ENCODE measurements around the gene NAE1. TPM values are rescaled to one million over a fixed set of nuclear protein-coding genes. Genes with fewer than 3 reads are reported as not detected.

NAE1 gene
- total and polyA plus RNA-seq, 9 donors: 38.3 to 63.7 (median 46.7) TPM

DNA sequence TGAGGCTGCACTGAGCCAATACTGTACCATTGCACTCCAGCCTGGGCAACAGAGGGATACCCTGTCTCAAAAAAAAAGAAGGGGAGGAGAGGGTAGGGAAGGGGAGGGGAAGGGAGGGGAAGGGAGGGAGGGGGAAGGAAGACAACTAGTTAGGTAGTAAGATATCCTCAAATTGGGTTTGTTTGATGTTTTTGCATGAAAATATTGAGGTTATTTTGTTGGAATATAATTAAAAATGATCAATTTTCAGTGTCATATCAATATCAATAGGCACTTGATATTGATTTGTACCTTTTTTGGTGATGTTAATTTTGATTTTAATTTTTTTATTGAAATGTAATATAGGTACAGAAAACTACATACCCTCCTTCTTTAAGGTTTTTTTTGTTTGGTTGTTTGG, 32.9 kb upstream of the NAE1 start:
- no peak overlapping the region for H3K27ac ChIP-seq
- TF ChIP-seq, protein P1, sequence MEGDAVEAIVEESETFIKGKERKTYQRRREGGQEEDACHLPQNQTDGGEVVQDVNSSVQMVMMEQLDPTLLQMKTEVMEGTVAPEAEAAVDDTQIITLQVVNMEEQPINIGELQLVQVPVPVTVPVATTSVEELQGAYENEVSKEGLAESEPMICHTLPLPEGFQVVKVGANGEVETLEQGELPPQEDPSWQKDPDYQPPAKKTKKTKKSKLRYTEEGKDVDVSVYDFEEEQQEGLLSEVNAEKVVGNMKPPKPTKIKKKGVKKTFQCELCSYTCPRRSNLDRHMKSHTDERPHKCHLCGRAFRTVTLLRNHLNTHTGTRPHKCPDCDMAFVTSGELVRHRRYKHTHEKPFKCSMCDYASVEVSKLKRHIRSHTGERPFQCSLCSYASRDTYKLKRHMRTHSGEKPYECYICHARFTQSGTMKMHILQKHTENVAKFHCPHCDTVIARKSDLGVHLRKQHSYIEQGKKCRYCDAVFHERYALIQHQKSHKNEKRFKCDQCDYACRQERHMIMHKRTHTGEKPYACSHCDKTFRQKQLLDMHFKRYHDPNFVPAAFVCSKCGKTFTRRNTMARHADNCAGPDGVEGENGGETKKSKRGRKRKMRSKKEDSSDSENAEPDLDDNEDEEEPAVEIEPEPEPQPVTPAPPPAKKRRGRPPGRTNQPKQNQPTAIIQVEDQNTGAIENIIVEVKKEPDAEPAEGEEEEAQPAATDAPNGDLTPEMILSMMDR (IDR thresholded peaks at IDR 0.05): no peak
- no peak for TF ChIP-seq EP300 (IDR thresholded peaks at IDR 0.05)
- H3K27me3 ChIP-seq: no peaks in the 10 kb centered on the region
- no peaks in the 10 kb centered on the region for H3K36me3 ChIP-seq
- DNase-seq: no peak
- intact Hi-C loops (cut with DNase I): loop anchor here in 3 of 4 donors (10.0 kb wide), 3 partner anchors 139 to 459 kb away; partner anchors contain the start of gene CMTM3 (in 1 of the 3)
- H3K4me1 ChIP-seq (ENCODE audit: insufficient read depth): no peaks in the 10 kb centered on the region
- no peaks in the 10 kb centered on the region for H3K9me3 ChIP-seq
- no peak overlapping the region for H3K4me3 ChIP-seq

DNA sequence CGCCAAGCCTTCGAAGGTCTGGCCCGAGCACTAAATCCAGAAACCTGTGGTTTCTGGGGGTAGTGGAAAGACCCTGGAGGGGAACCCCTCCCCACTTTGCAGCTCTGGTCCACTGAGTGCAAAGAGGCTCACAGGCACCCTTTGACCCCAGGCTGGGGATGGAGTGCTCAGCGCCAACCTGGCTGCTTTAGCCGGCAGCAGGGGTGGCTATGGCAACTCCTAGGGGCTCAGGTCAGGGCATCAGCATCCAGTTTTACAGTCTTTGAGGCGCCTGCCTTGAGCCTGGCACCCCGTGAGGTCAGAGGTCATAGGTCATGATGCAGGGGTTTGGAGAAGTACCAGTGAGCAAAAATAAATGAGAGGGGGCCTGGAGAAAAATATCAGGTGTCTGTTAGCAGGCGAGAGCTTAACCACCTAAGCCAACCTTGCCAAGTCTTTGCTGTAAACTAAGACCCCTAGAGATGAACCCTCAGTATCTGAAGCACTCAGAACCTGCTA, 31.3 kb upstream of the NAE1 start:
- H3K4me3 ChIP-seq: no peak overlapping the region
- intact Hi-C loops (cut with DNase I): loop anchor here in 3 of 4 donors (10.0 kb wide), 3 partner anchors 137 to 457 kb away; partner anchors contain the start of gene CMTM3 (in 1 of the 3)
- no peaks in the 10 kb centered on the region for H3K9me3 ChIP-seq
- H3K27me3 ChIP-seq: no peaks in the 10 kb centered on the region
- TF ChIP-seq EP300 (IDR thresholded peaks at IDR 0.05): no peak
- TF ChIP-seq POLR2A (IDR thresholded peaks at IDR 0.05): no peak
- DNase-seq: peak in 1 of 5 donors; percentile 6
- no peaks in the 10 kb centered on the region for H3K4me1 ChIP-seq (ENCODE audit: insufficient read depth)
- H3K27ac ChIP-seq: no peak overlapping the region
- WGBS, 3 donors: 81 to 86% (median 85%) methylated on average over 8 of the region's 8 CpGs
- no peaks in the 10 kb centered on the region for H3K36me3 ChIP-seq

DNA sequence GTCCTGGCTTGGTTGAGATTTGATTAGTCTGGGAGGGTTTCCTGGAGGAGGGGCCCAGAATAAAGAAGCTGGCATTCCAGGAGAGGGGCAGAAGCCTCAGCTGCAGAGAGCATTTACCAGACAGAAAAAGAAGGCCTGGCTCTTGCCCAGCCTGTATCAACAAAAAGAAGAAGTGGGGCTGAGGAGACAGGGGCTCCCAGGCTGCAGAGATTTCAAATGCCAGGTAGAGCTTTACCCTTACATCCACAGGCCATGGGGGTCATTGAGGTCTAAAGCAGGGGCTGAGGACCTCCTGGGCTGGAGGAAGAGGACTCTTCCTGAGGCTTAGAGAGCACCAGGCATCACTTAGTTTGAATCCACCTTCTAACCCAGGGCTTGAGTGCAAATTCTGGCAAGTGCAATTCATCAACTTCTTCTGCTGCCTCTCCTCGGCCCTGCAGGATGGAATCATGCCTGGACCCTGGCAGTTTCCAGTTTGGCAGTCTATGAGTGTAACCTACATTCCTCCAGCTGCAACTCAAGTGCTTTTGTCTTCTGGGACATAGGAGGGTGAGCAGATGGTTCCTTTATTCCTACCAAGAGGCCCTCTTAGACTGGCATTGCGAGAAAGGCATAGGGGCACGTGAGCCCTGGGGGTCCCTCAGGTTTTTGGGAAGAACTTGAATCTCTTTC, 28.8 kb upstream of the NAE1 start:
- Histone ChIP-seq H3K36me3 (no peaks in the 10 kb centered on the region), H3K27ac (no peak overlapping the region), H3K27me3 (no peaks in the 10 kb centered on the region), H3K4me3 (no peak overlapping the region), H3K9me3 (no peaks in the 10 kb centered on the region), H3K4me1 (ENCODE audit: insufficient read depth) (no peaks in the 10 kb centered on the region)
- TF ChIP-seq POLR2A (IDR thresholded peaks at IDR 0.05) (no peak), EP300 (IDR thresholded peaks at IDR 0.05) (no peak)
- TF ChIP-seq, protein P1 (IDR thresholded peaks at IDR 0.05): no peak
- no peak for DNase-seq
- intact Hi-C loops (cut with DNase I): loop anchor here in 3 of 4 donors (10.0 kb wide), 3 partner anchors 135 to 455 kb away; partner anchors contain the start of gene CMTM3 (in 1 of the 3)
- 79 to 90% (median 82%) methylated on average over 3 of the region's 3 CpGs for WGBS, 3 donors

DNA sequence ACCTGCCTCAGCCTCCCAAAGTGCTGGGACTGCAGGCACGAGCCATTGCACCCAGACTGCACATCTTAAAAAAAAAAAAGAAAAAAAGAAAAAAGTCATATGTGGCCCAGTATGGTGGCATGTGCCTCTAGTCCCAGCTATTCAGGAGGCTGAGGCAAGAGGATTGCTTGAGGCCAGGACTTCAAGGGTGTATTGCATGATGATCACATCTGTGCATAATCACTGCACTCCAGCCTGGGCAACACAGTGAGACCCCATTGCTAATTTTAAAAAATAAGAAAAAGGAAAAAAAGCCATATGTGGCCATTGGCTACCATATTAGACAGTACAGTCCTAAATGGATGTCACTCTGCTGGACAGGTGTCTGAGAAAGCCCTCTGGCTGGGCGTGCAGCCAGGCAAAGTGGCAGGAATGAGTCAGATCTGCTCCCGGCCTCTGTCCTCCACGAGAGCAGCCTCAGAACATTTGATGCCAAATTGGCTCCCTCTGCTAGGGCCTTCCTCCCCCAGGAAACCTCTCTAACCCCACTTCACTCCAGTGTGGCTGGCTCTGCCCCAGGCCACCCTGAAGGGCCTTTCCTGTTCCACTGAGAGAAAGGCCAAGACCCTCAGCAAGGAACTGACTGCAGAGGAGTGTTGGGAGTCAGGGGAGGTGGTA, 28.1 kb upstream of the NAE1 start:
- 37 to 47% (median 42%) methylated on average over 4 of the region's 4 CpGs for WGBS, 3 donors
- Histone ChIP-seq H3K36me3 (no peaks in the 10 kb centered on the region), H3K9me3 (no peaks in the 10 kb centered on the region), H3K27ac (no peak overlapping the region), H3K27me3 (no peaks in the 10 kb centered on the region), H3K4me1 (ENCODE audit: insufficient read depth) (no peaks in the 10 kb centered on the region), H3K4me3 (no peak overlapping the region)
- TF ChIP-seq, protein P1 (IDR thresholded peaks at IDR 0.05): no peak
- no peak for TF ChIP-seq EP300 (IDR thresholded peaks at IDR 0.05)
- no peak for TF ChIP-seq POLR2A (IDR thresholded peaks at IDR 0.05)
- DNase-seq: no peak
- intact Hi-C loops (cut with DNase I): no loop called here

DNA sequence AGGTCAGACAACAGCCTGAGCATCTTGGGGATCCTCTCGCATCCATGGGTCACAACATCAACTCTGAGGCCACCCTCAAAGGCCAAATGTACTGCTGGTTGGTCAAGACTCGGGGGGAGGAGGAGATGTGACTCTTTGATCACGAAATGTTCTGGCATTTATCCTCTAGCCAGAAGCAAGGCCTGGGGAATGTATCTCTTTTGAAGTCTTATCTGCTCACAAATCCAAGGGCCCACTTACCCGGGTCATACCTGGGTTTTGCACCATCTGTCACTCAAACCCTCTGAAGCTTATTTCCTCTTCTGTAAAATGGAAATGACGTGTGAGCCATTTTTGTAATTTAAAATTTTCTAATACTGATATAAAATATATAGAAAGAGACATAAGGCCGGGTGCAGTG, 26.7 kb upstream of the NAE1 start:
- H3K36me3 ChIP-seq: no peaks in the 10 kb centered on the region
- no peak for TF ChIP-seq EP300 (IDR thresholded peaks at IDR 0.05)
- TF ChIP-seq POLR2A (IDR thresholded peaks at IDR 0.05): no peak
- TF ChIP-seq, protein P1 (IDR thresholded peaks at IDR 0.05): no peak
- no peaks in the 10 kb centered on the region for H3K9me3 ChIP-seq
- H3K27ac ChIP-seq: no peak overlapping the region
- WGBS, 3 donors: 77 to 84% (median 80%) methylated on average over 6 of the region's 6 CpGs
- H3K4me1 ChIP-seq (ENCODE audit: insufficient read depth): no peaks in the 10 kb centered on the region
- H3K27me3 ChIP-seq: no peaks in the 10 kb centered on the region
- DNase-seq: no peak
- intact Hi-C loops (cut with DNase I): no loop called here
- no peak overlapping the region for H3K4me3 ChIP-seq

Data from ovary (tissue), 9 donors.